HL-60 (cell line): ENCODE data around the gene MYO16.
A peak's percentile ranks its signal among the peaks of the same experiment; 100 is the strongest.

Experiments
- DNase-seq, 2 experiments: peaks; one replicate each; pipeline ENCODE4 v3.0.0-alpha.2; 2010 to 2020; ENCODE audit warnings: low read depth in 1 of 2, low spot score in 1 of 2
- H3K27ac ChIP-seq: fragments of 250-450 bp; sonication (Bioruptor Pico); replicated peaks from 2 replicates; pipeline ENCODE4 v1.5.1; 2020; ENCODE audit warnings: mild to moderate bottlenecking, moderate library complexity
- H3K27me3 ChIP-seq: fragments of 250-450 bp; sonication (Bioruptor Pico); 2 replicates; pipeline ENCODE4 v1.5.1; 2021; ENCODE audit warnings: mild to moderate bottlenecking, moderate library complexity; ENCODE audit not compliant: insufficient read depth, poor library complexity, severe bottlenecking
- H3K4me3 ChIP-seq: replicated peaks from 2 replicates; pipeline ENCODE4 v1.5.1; 2011; ENCODE audit warnings: mild to moderate bottlenecking, control low read depth, low read length; ENCODE audit not compliant: insufficient read depth
- GABPA ChIP-seq: IDR thresholded peaks from 2 replicates; pipeline ENCODE4 v1.6.1; 2012; ENCODE audit warnings: low read depth
- POLR2AphosphoS5 ChIP-seq: IDR thresholded peaks from 2 replicates; pipeline ENCODE4 v1.6.1; 2012; ENCODE audit warnings: low read depth
- SPI1 ChIP-seq: IDR thresholded peaks from 2 replicates; pipeline ENCODE4 v1.6.1; 2012; ENCODE audit warnings: low read depth, mild to moderate bottlenecking, borderline replicate concordance
- TF ChIP-seq, protein P1 (sequence below): IDR thresholded peaks from one replicate; pipeline ENCODE4 v1.5.1; 2011; ENCODE audit warnings: low read length, control low read depth, inconsistent platforms; ENCODE audit not compliant: insufficient read depth
- TF ChIP-seq, protein P2 (sequence below): IDR thresholded peaks from 2 replicates; pipeline ENCODE4 v1.6.1; 2012; ENCODE audit warnings: low read depth; ENCODE audit not compliant: insufficient replicate concordance

Gene MYO16

DNA sequence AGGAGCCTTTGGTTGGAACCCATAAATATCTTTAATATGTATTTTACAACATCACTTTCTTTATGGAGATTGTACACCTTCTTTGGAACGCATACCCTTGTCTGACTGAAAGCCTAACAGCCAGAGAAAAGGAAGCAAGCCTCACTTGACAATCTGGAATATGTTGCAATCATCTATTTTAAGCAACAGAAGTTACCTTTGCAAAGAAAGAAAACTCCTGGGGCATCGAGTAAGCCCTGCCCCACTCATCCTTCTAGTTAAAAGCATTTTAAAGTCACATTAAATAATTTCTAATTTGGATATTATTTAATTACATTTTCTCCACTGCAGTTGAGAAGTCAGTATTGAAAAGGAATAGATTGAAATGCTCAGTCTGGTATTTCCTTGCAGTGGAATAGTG lies 542.7 kb downstream of the MYO16 start:
- Histone ChIP-seq H3K27me3 (no peaks in the 10 kb centered on the region), H3K4me3 (no peak overlapping the region), H3K27ac (no peak overlapping the region)
- DNase-seq: peak in 1 of 2 experiments; percentile 36
- TF ChIP-seq SPI1: no peak
- TF ChIP-seq GABPA: no peak
- TF ChIP-seq, protein P1, sequence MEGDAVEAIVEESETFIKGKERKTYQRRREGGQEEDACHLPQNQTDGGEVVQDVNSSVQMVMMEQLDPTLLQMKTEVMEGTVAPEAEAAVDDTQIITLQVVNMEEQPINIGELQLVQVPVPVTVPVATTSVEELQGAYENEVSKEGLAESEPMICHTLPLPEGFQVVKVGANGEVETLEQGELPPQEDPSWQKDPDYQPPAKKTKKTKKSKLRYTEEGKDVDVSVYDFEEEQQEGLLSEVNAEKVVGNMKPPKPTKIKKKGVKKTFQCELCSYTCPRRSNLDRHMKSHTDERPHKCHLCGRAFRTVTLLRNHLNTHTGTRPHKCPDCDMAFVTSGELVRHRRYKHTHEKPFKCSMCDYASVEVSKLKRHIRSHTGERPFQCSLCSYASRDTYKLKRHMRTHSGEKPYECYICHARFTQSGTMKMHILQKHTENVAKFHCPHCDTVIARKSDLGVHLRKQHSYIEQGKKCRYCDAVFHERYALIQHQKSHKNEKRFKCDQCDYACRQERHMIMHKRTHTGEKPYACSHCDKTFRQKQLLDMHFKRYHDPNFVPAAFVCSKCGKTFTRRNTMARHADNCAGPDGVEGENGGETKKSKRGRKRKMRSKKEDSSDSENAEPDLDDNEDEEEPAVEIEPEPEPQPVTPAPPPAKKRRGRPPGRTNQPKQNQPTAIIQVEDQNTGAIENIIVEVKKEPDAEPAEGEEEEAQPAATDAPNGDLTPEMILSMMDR: no peak
- TF ChIP-seq, protein P2, sequence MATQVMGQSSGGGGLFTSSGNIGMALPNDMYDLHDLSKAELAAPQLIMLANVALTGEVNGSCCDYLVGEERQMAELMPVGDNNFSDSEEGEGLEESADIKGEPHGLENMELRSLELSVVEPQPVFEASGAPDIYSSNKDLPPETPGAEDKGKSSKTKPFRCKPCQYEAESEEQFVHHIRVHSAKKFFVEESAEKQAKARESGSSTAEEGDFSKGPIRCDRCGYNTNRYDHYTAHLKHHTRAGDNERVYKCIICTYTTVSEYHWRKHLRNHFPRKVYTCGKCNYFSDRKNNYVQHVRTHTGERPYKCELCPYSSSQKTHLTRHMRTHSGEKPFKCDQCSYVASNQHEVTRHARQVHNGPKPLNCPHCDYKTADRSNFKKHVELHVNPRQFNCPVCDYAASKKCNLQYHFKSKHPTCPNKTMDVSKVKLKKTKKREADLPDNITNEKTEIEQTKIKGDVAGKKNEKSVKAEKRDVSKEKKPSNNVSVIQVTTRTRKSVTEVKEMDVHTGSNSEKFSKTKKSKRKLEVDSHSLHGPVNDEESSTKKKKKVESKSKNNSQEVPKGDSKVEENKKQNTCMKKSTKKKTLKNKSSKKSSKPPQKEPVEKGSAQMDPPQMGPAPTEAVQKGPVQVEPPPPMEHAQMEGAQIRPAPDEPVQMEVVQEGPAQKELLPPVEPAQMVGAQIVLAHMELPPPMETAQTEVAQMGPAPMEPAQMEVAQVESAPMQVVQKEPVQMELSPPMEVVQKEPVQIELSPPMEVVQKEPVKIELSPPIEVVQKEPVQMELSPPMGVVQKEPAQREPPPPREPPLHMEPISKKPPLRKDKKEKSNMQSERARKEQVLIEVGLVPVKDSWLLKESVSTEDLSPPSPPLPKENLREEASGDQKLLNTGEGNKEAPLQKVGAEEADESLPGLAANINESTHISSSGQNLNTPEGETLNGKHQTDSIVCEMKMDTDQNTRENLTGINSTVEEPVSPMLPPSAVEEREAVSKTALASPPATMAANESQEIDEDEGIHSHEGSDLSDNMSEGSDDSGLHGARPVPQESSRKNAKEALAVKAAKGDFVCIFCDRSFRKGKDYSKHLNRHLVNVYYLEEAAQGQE: no peak
- TF ChIP-seq POLR2AphosphoS5: no peak

DNA sequence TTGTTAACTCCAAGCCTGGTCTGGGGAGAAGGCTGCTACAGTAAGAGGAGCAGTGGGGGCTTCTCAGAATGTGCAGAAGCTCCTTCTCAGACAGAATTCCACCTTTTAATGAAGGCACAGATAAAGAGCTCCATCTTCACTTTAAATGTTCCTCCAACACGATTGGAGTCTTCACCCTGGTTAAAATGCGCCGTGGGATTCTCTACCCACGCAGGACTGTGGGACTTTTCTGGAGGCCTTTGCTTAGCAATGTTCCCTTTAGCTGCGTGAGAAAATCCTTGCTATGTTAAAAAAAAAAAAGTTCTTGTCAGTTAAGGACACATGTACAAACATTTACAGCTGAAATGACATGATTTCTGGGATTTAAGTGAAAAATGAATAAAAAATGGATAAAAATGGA lies 546.3 kb downstream of the MYO16 start:
- no peak overlapping the region for H3K27ac ChIP-seq
- no peak overlapping the region for H3K4me3 ChIP-seq
- no peak for DNase-seq
- TF ChIP-seq, protein P1: no peak
- no peak for TF ChIP-seq GABPA
- TF ChIP-seq, protein P2: no peak
- H3K27me3 ChIP-seq: no peaks in the 10 kb centered on the region

DNA sequence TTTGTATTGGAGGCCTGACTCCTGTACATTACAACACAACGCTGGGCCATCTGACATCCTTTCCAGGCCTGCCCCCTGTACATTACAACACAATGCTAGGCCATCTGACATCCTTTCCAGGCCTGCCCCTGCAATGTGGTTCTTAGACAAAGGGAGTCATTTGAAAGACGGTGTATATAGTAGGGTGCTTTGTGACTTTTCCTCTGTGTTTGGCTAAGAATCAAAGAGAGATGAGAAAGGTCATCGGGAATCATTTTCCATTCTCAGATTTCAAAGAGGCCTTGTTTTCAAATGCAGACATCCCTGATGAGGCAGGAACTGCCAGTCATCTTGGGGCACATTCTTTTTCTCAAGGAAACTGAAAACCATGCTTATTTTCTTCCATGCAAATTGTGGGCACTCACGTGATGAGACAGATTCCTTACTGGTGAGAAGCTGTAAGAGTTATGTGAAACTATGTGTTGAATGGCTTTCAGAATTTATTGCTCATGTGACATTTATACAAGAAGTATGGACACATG lies 551.6 kb downstream of the MYO16 start:
- Histone ChIP-seq H3K27ac (no peak overlapping the region), H3K4me3 (no peak overlapping the region), H3K27me3 (no peaks in the 10 kb centered on the region)
- DNase-seq: no peak
- TF ChIP-seq, protein P2: no peak
- TF ChIP-seq, protein P1: no peak
- no peak for TF ChIP-seq SPI1
- no peak for TF ChIP-seq POLR2AphosphoS5
